Stimulated activated CD8-positive, alpha-beta memory T cell treated with anti-CD3 and anti-CD28 coated beads, Interleukin-12 subunit alpha, Interleukin-12 subunit beta, amount 100 ng/mL, for 24 hours (primary cell): ENCODE measurements around the gene PPP4R3B.
"Not testable (repeated sequence)": the region's sequence is repeated elsewhere in the genome, so short reads cannot be mapped to it uniquely, and the experiment has no call there.

Experiments
- DNase-seq: peaks from one replicate; pipeline ENCODE4 v3.0.0-alpha.2; 2020; ENCODE audit errors: extremely low read depth

Gene PPP4R3B

GRCh38 chr2:55595536-55595935 is 21.9 kb downstream of the PPP4R3B start:
- DNase-seq: no peak

- no peak for DNase-seq
These were observed 25.3 kb downstream of the PPP4R3B start for GRCh38 chr2:55592130-55592529.

- no peak for DNase-seq
These were observed 26.5 kb downstream of the PPP4R3B start for GRCh38 chr2:55590810-55591440.

GRCh38 chr2:55585451-55586080 is 31.9 kb downstream of the PPP4R3B start:
- DNase-seq: no peak

GRCh38 chr2:55581874-55582547 is 35.4 kb downstream of the PPP4R3B start:
- no peak for DNase-seq

- no peak for DNase-seq
These were observed 36.0 kb downstream of the PPP4R3B start for GRCh38 chr2:55581435-55581834.

GRCh38 chr2:55569002-55569401 is 48.4 kb downstream of the PPP4R3B start:
- DNase-seq: not testable (repeated sequence)

- DNase-seq: no peak
These were observed 50.1 kb downstream of the PPP4R3B start for GRCh38 chr2:55567298-55567697.

GRCh38 chr2:55565613-55566012 is 51.8 kb downstream of the PPP4R3B start:
- no peak for DNase-seq

GRCh38 chr2:55560855-55561254 is 56.6 kb downstream of the PPP4R3B start:
- no peak for DNase-seq

- no peak for DNase-seq
These were observed 60.6 kb downstream of the PPP4R3B start for GRCh38 chr2:55556809-55557208.

- no peak for DNase-seq
These were observed 61.4 kb downstream of the PPP4R3B start for GRCh38 chr2:55555977-55556376.

GRCh38 chr2:55553321-55553720 is 64.1 kb downstream of the PPP4R3B start:
- DNase-seq: no peak

- DNase-seq: no peak
These were observed 66.9 kb downstream of the PPP4R3B start for GRCh38 chr2:55550368-55551102.

- not testable (repeated sequence) for DNase-seq
These were observed 69.7 kb downstream of the PPP4R3B start for GRCh38 chr2:55547679-55548078.

- no peak for DNase-seq
These were observed 70.4 kb downstream of the PPP4R3B start for GRCh38 chr2:55547001-55547400.

GRCh38 chr2:55530539-55531081 is 86.8 kb downstream of the PPP4R3B start:
- no peak for DNase-seq

- DNase-seq: no peak
These were observed 91.2 kb downstream of the PPP4R3B start for GRCh38 chr2:55526174-55526573.

- DNase-seq: no peak
These were observed 92.5 kb downstream of the PPP4R3B start for GRCh38 chr2:55524884-55525437.

GRCh38 chr2:55519938-55520885 is 97.2 kb downstream of the PPP4R3B start:
- no peak for DNase-seq

- no peak for DNase-seq
These were observed 98.6 kb downstream of the PPP4R3B start for GRCh38 chr2:55518841-55519165.
